ENCODE data around the gene KSR2.
A peak's percentile ranks its signal among the peaks of the same experiment; 100 is the strongest.

KSR2 gene

GRCh38 chr12:117854339-117855012, 114.3 kb downstream of the KSR2 start:
- no peak for DNase-seq

GRCh38 chr12:117853600-117853999, 115.2 kb downstream of the KSR2 start:
- no peak for DNase-seq

- no peak for DNase-seq
Observed at GRCh38 chr12:117850048-117850447, 118.7 kb downstream of the KSR2 start.

GRCh38 chr12:117847371-117847770, 121.4 kb downstream of the KSR2 start:
- DNase-seq = no peak

- DNase-seq = no peak
Observed at GRCh38 chr12:117845271-117845904, 123.4 kb downstream of the KSR2 start.

- DNase-seq = no peak
Observed at GRCh38 chr12:117844114-117844830, 124.5 kb downstream of the KSR2 start.

GRCh38 chr12:117842630-117843029, 126.2 kb downstream of the KSR2 start:
- no peak for DNase-seq

GRCh38 chr12:117842220-117842619, 126.6 kb downstream of the KSR2 start:
- DNase-seq = no peak

GRCh38 chr12:117837737-117838050, 131.1 kb downstream of the KSR2 start:
- DNase-seq = no peak

- peak; percentile 67 for DNase-seq
Observed at GRCh38 chr12:117836999-117837736, 131.6 kb downstream of the KSR2 start.

GRCh38 chr12:117836476-117836875, 132.3 kb downstream of the KSR2 start:
- no peak for DNase-seq

GRCh38 chr12:117835156-117835555, 133.6 kb downstream of the KSR2 start:
- DNase-seq = no peak

GRCh38 chr12:117832459-117833457, 136.0 kb downstream of the KSR2 start:
- DNase-seq = no peak

- no peak for DNase-seq
Observed at GRCh38 chr12:117830471-117830870, 138.3 kb downstream of the KSR2 start.

- no peak for DNase-seq
Observed at GRCh38 chr12:117829108-117829507, 139.7 kb downstream of the KSR2 start.

- DNase-seq = no peak
Observed at GRCh38 chr12:117827660-117828059, 141.1 kb downstream of the KSR2 start.

GRCh38 chr12:117825827-117826226, 143.0 kb downstream of the KSR2 start:
- DNase-seq = no peak

- no peak for DNase-seq
Observed at GRCh38 chr12:117821480-117822175, 147.2 kb downstream of the KSR2 start.

- DNase-seq = no peak
Observed at GRCh38 chr12:117820216-117820907, 148.4 kb downstream of the KSR2 start.

- no peak for DNase-seq
Observed at GRCh38 chr12:117819160-117819559, 149.6 kb downstream of the KSR2 start.

- DNase-seq = no peak
Observed at GRCh38 chr12:117818400-117818799, 150.4 kb downstream of the KSR2 start.
